GM12878 (cell line): ENCODE data around the gene MPIG6B. TPM values are rescaled to one million over a fixed set of nuclear protein-coding genes. Genes with fewer than 3 reads are reported as not detected.

ENCODE experiments used
- ATAC-seq: fragments of 200-7000 bp; cut with Tn5 transposase; 3 replicates; pipeline ENCODE4 v1.9.1; 2020; ENCODE audit warnings: mild to moderate bottlenecking, moderate library complexity
- BruUV-seq: library from RNA; stranded (reverse); fragments of 400-500 nt; replicated peaks from 2 replicates; lab custom pipeline; 2021; lab: Mats Ljungman, UMichigan
- CTCF ChIA-PET: fragments of 300-600 bp; sonication (Branson Sonifier 250); formaldehyde crosslinking; extraction: SDS; loops from one replicate; lab custom pipeline; 2021; ENCODE audit warnings: inconsistent platforms; lab: Yijun Ruan, JAX
- POLR2A ChIA-PET: fragments of 350-600 bp; formaldehyde crosslinking; extraction: SDS; loops from one replicate; lab custom pipeline; 2021; ENCODE audit warnings: inconsistent platforms; lab: Charles Lee
- RAD21 ChIA-PET: fragments of 300-600 bp; sonication (Branson Sonifier 250); formaldehyde crosslinking; loops from one replicate; lab custom pipeline; 2023; ENCODE audit warnings: antibody characterized with exemption; ENCODE audit not compliant: unreplicated experiment; lab: Charles Lee
- SMC1A ChIA-PET: fragments of 300-600 bp; sonication (Branson Sonifier 250); formaldehyde crosslinking; loops from one replicate; lab custom pipeline; 2023; ENCODE audit not compliant: unreplicated experiment, uncharacterized antibody; lab: Charles Lee
- DNase-seq: peaks from one replicate; pipeline ENCODE4 v3.0.0-alpha.2; 2011; ENCODE audit warnings: low read depth, low spot score
- FAIRE-seq: peaks from 3 replicates; lab custom pipeline; 2011; peaks lifted over from hg19 to GRCh38; lab: Jason Lieb, UNC
- H2AFZ ChIP-seq: 2 replicates; pipeline ENCODE4 v1.6.0; 2011; ENCODE audit warnings: low read depth, low read length, control low read depth; ENCODE audit not compliant: control insufficient read depth
- H3K27ac ChIP-seq: 2 replicates; pipeline ENCODE4 v1.5.1; 2011; ENCODE audit warnings: control low read depth; ENCODE audit not compliant: control insufficient read depth, insufficient read depth
- H3K27me3 ChIP-seq, 2 experiments: replicated peaks in 1 of 2; 2 replicates each; pipeline versions ENCODE4 v1.6.0 to v1.6.1; 2011; ENCODE audit warnings: low read length in 1 of 2; ENCODE audit not compliant: control insufficient read depth in 2 of 2, insufficient read depth in 2 of 2
- H3K36me3 ChIP-seq, 2 experiments: 2 replicates each; pipeline ENCODE4 v1.5.1; 2011; ENCODE audit warnings: low read length in 1 of 2; ENCODE audit not compliant: control insufficient read depth in 2 of 2, insufficient read depth in 2 of 2
- H3K4me1 ChIP-seq: 2 replicates; pipeline ENCODE4 v1.6.1; 2011; ENCODE audit warnings: mild to moderate bottlenecking, low read length, moderate library complexity, mixed read lengths; ENCODE audit not compliant: control insufficient read depth, insufficient read depth
- H3K4me2 ChIP-seq: 2 replicates; pipeline ENCODE4 v1.6.0; 2011; ENCODE audit warnings: control low read depth; ENCODE audit not compliant: control insufficient read depth, insufficient read depth
- H3K4me3 ChIP-seq: fragments of 200-600 bp; sonication (generic); 2 replicates; pipeline ENCODE4 v1.5.1; 2016
- H3K79me2 ChIP-seq: 2 replicates; pipeline ENCODE4 v1.6.0; 2011; ENCODE audit warnings: low read length; ENCODE audit not compliant: control insufficient read depth, insufficient read depth
- H3K9ac ChIP-seq: 2 replicates; pipeline ENCODE4 v1.8.0; 2011; ENCODE audit warnings: low read length, control low read depth, mixed read lengths; ENCODE audit not compliant: control insufficient read depth, insufficient read depth
- H3K9me3 ChIP-seq: replicated peaks from 3 replicates; pipeline ENCODE4 v1.5.1; 2011; ENCODE audit warnings: mild to moderate bottlenecking, low read length; ENCODE audit not compliant: control insufficient read depth, insufficient read depth
- H4K20me1 ChIP-seq: 2 replicates; pipeline ENCODE4 v1.6.0; 2011; ENCODE audit not compliant: control insufficient read depth, insufficient read depth
- ATF7 ChIP-seq: fragments of 450-650 bp; IDR thresholded peaks from 2 replicates; pipeline ENCODE4 v1.6.1; 2016; ENCODE audit warnings: low read depth, mild to moderate bottlenecking
- BCL11A ChIP-seq: IDR thresholded peaks from 2 replicates; pipeline ENCODE4 v1.6.1; 2011; ENCODE audit warnings: low read depth, low read length
- CBX5 ChIP-seq: sonication (generic); IDR thresholded peaks from 2 replicates; pipeline ENCODE4 v1.6.1; 2016; ENCODE audit warnings: low read depth, moderate library complexity, mild to moderate bottlenecking, inconsistent platforms
- CUX1 ChIP-seq: IDR thresholded peaks from 2 replicates; pipeline ENCODE4 v1.6.1; 2012; ENCODE audit warnings: improper control_type of control experiment, low read depth, low read length; ENCODE audit not compliant: insufficient replicate concordance
- EP300 ChIP-seq, 2 experiments: fragments of 150-350 bp in 1 of 2; IDR thresholded peaks; 2 replicates each; pipeline ENCODE4 v1.6.1; 2011 to 2012; ENCODE audit warnings: low read depth in 2 of 2, low read length in 2 of 2, borderline replicate concordance in 1 of 2, improper control_type of control experiment in 1 of 2, inconsistent platforms in 1 of 2; ENCODE audit not compliant: control insufficient read depth in 1 of 2
- JUNB ChIP-seq: IDR thresholded peaks from 2 replicates; pipeline ENCODE4 v1.6.1; 2016; ENCODE audit warnings: antibody characterized with exemption, mild to moderate bottlenecking
- JUND ChIP-seq: IDR thresholded peaks from 2 replicates; pipeline ENCODE4 v1.6.1; 2012; ENCODE audit warnings: low read depth, mild to moderate bottlenecking, low read length, improper control_type of control experiment, moderate library complexity
- MTA2 ChIP-seq: fragments of 450-650 bp; IDR thresholded peaks from 2 replicates; pipeline ENCODE4 v1.6.1; 2016; ENCODE audit warnings: low read depth, mild to moderate bottlenecking, moderate library complexity
- SMC3 ChIP-seq: IDR thresholded peaks from 2 replicates; pipeline ENCODE4 v1.6.1; 2011; ENCODE audit warnings: low read length, improper control_type of control experiment, borderline replicate concordance
- WGBS: methylation state at CpG from one replicate; pipeline ENCODE4 v1.1.6; 2016; ENCODE audit warnings: low lambda C conversion rate; ENCODE audit not compliant: insufficient replicate concordance, insufficient coverage; ENCODE audit errors: missing lambda C conversion rate; 5-methylcytosine and 5-hydroxymethylcytosine counted together
- in situ Hi-C: fragments of 300-500 bp; cut with MboI; formaldehyde crosslinking; loops from 9 replicates; pipeline ENCODE4 v1.14.3; 2018; ENCODE audit warnings: mixed read lengths
- intact Hi-C: fragments of 100-400 bp; cut with micrococcal nuclease; formaldehyde crosslinking; loops from one replicate; pipeline ENCODE4 v1.14.2; 2022; ENCODE audit not compliant: unreplicated experiment
- polyA plus RNA-seq, 11 experiments: library from polyadenylated mRNA; depleted of rRNA in 4 of 11; unstranded in 6 of 11; stranded (reverse) in 5 of 11; fragments of >200 nt; fragmentation: Nextera tagmentation in 4 of 11; fragmentation: Illumina TruSeq in 1 of 11; extraction: Ambion mirVana in 4 of 11; extraction: Trizol in 1 of 11; gene quantifications; 1 replicate in 1 of 11; 2 replicates in 10 of 11; pipeline versions ENCODE4 v1.2.1 to v1.2.3, GENCODE V29; 2011 to 2016; ENCODE audit warnings: inconsistent platforms in 2 of 11, missing spikeins in 2 of 11, low read depth in 1 of 11
- total RNA-seq, 4 experiments: library from RNA; depleted of rRNA in 3 of 4; stranded (reverse); fragments of >200 nt in 3 of 4; fragmentation: Illumina TruSeq in 1 of 4; extraction: Trizol in 1 of 4; gene quantifications; 2 replicates each; pipeline versions ENCODE4 v1.2.1 to v1.2.3, GENCODE V29; 2013 to 2021

The MPIG6B gene
- total and polyA plus RNA-seq, 10 of the 15 experiments (the other 5 are each of a cell fraction or from before 2014, with no cell fraction given) = not detected

- ChIA-PET RAD21 (interaction anchor here (1.0 to 5.6 kb wide), 3 partner anchors 36 to 96 kb away, joined by 4 to 53 read pairs (median 16); partner anchors contain the start of gene HSPA1B), CTCF (interaction anchor here (0.6 to 15.8 kb wide), 5 partner anchors 12 to 144 kb away, joined by 3 to 208 read pairs (median 4); no protein-coding TSS in a partner anchor), SMC1A (interaction anchor here (0.6 to 6.3 kb wide), 8 partner anchors 10 to 99 kb away, joined by 3 to 42 read pairs (median 4); partner anchors contain the start of genes LSM2, LY6G5C and MPIG6B), POLR2A (interaction anchor here (0.6 to 9.7 kb wide), 7 partner anchors 20 to 151 kb away, joined by 3 to 158 read pairs (median 44); partner anchors contain the start of genes HSPA1A, HSPA1B, HSPA1L and LSM2)
- WGBS = 0% methylated on average over 2 of the region's 2 CpGs
- Histone ChIP-seq H3K9me3 (no peaks in the 10 kb centered on the region), H3K79me2 (peaks cover 40% of the 10 kb centered on the region), H3K4me1 (peaks cover 26% of the 10 kb centered on the region), H3K27ac (peak overlapping the region; percentile 99), H4K20me1 (0 out of 2 replicates have a peak, but pooled peaks cover 4% of the 10 kb centered on the region), H2AFZ (no peak overlapping the region), H3K27me3 (no peaks in the 10 kb centered on the region), H3K36me3 (peaks cover 6 to 13% of the 10 kb centered on the region in 2 experiments; a peak in 3 of 4 replicates), H3K4me3 (peak overlapping the region; percentile 100), H3K9ac (peak overlapping the region; percentile 98), H3K4me2 (peak overlapping the region; percentile 99)
- in situ Hi-C loops (no loop called here), intact Hi-C loops (loop anchor here (5.0 kb wide), 1 partner anchor 52 kb away; the partner anchor contains the start of gene LY6G5C)
- ATAC-seq (no peak), FAIRE-seq (no peak), DNase-seq (no peak)
- no TSS peak for BruUV-seq
- TF ChIP-seq EP300 (IDR thresholded peaks at IDR 0.05; ENCODE audit: borderline replicate concordance in 1 of 2, control insufficient read depth in 1 of 2, low read depth in 2 of 2, low read length in 2 of 2) (0 out of 4 replicates have a peak, but pooled peaks of 1 of the 2 experiments have one; percentile 25), BCL11A (no peak; the same call in 1 of the 2 replicates), CBX5 (no peak), JUND (peak; percentile 71; the same call in 1 of the 2 replicates), SMC3 (peak; percentile 18; the same call in 1 of the 2 replicates), JUNB (0 out of 2 replicates have a peak, but pooled peaks have one; percentile 82), CUX1 (no peak), MTA2 (peak; percentile 57; the same call in 1 of the 2 replicates), ATF7 (peak; percentile 95; the same call in 1 of the 2 replicates)
Measured at GRCh38 chr6:31734247-31734820, 11.2 kb downstream of the MPIG6B start.
